Heart left ventricle (tissue), 16 donors: ENCODE results near the gene UNC5C. TPM values are rescaled to one million over a fixed set of nuclear protein-coding genes. Genes with fewer than 3 reads are reported as not detected.
A peak's percentile ranks its signal among the peaks of the same experiment; 100 is the strongest.

ENCODE experiments used
- ATAC-seq, 4 donors: fragments of 200-7000 bp; cut with Tn5 transposase; one replicate each; pipeline ENCODE4 v1.9.1; 2020 to 2022; ENCODE audit warnings: moderate library complexity in 4 of 4, mild to moderate bottlenecking in 3 of 4, moderate number of reproducible peaks in 1 of 4
- DNase-seq, 5 donors: peaks; one replicate each; pipeline ENCODE4 v3.0.0-alpha.2; 2020
- H3K27ac ChIP-seq, 12 donors: fragments of 200-600 bp; sonication (generic) in 4 of 12; one replicate each; pipeline versions ENCODE4 v1.5.0 to v1.8.0; 2016 to 2022; ENCODE audit warnings: mild to moderate bottlenecking in 2 of 12
- H3K27me3 ChIP-seq, 9 donors: fragments of 200-600 bp; sonication (generic) in 2 of 9; one replicate each; pipeline versions ENCODE4 v1.5.1 to v1.8.0; 2016 to 2022; ENCODE audit warnings: mild to moderate bottlenecking in 3 of 9
- H3K36me3 ChIP-seq, 9 donors: fragments of 200-600 bp; sonication (generic) in 2 of 9; one replicate each; pipeline versions ENCODE4 v1.5.0 to v1.8.0; 2018 to 2022; ENCODE audit warnings: mild to moderate bottlenecking in 2 of 9
- H3K4me1 ChIP-seq, 12 donors: fragments of 200-600 bp; sonication (generic) in 4 of 12; one replicate each; pipeline versions ENCODE4 v1.5.0 to v1.8.0; 2016 to 2022; ENCODE audit warnings: mild to moderate bottlenecking in 3 of 12
- H3K4me3 ChIP-seq, 12 donors: fragments of 200-600 bp; sonication (generic) in 4 of 12; one replicate each; pipeline versions ENCODE4 v1.5.0 to v1.8.0; 2017 to 2022; ENCODE audit warnings: mild to moderate bottlenecking in 9 of 12, moderate library complexity in 4 of 12
- H3K9me3 ChIP-seq, 12 donors: fragments of 200-600 bp; sonication (generic) in 4 of 12; one replicate each; pipeline versions ENCODE4 v1.5.0 to v1.8.0; 2016 to 2022; ENCODE audit warnings: mild to moderate bottlenecking in 1 of 12
- POLR2A ChIP-seq, 2 donors: fragments of 450-650 bp; IDR thresholded peaks; one replicate each; pipeline ENCODE4 v1.6.1; 2017; ENCODE audit warnings: antibody characterized with exemption in 2 of 2, mild to moderate bottlenecking in 2 of 2, moderate library complexity in 2 of 2
- WGBS, 4 donors: extraction: QIAGEN DNeasy Blood & Tissue Kit in 2 of 4; methylation state at CpG; one replicate each; pipeline versions ENCODE4 v1.1.5 to v1.1.7; 2013 to 2018; 5-methylcytosine and 5-hydroxymethylcytosine counted together
- intact Hi-C, 10 donors: fragments of 100-400 bp; cut with DNase I; formaldehyde crosslinking; loops; one replicate each; pipeline versions ENCODE4 v1.11.1 to v1.14.2; 2022
- polyA plus RNA-seq, 2 donors: library from polyadenylated mRNA; stranded (reverse); fragments of 200-250 nt; gene quantifications; one replicate each; pipeline ENCODE4 v1.2.3, GENCODE V29; 2013
- total RNA-seq, 9 donors: library from RNA; depleted of rRNA in 2 of 9; stranded (reverse); fragments of >200 nt in 2 of 9; fragmentation: NEBNext Ultra II Directional in 3 of 9; extraction: Animal tissue kit (Norgen Biotek cat#: 25700) in 3 of 9; gene quantifications; one replicate each; pipeline versions ENCODE4 v1.1.0 to v1.2.4, GENCODE V29; 2016 to 2023
- TF ChIP-seq, protein P1 (sequence below), 12 donors: fragments of 200-600 bp; sonication (generic) in 4 of 12; IDR thresholded peaks; one replicate each; pipeline versions ENCODE4 v1.5.0 to v1.8.0; 2018 to 2022; ENCODE audit warnings: antibody characterized with exemption in 12 of 12, mild to moderate bottlenecking in 5 of 12
- donor health status: ischemic (EF 13 %, LVEDD 7.1; RV severe dilation, severe dysfunction).
- donor health status: healthy with polysubstance abuse.
- donor health status: DM: no; HTN: yes; CAD: no.
- donor health status: DM: no; HTN: no; CAD: no.
- donor health status: ischemic (EF 25% LVEDD 6.9; RV normal size, moderate dysfunction).
- donor health status: ischemic (EF 25% LVEDD 5.7; RV mildly dilated, moderate dysfunction).
- donor health status: healthy.
- donor health status: DM: yes; HTN: yes; CAD: no.
- donor health status: ischemic (EF 35%, LVEDD 5.7; RV mildly dilated, moderate dysfunction).
- donor health status: nonischemic (EF 11% LVEDD 7.7; RV severe dilation, severe dysfunction).
- donor health status: DM: yes; HTN: yes; CAD: no.
- donor health status: PGD.
- donor health status: ischemic (EF 29% LVEDD 5.4; RV normal size, mild dysfunction).
- donor health status: nonischemic (EF 23%, LVEDD 6.1; RV moderate dilation, normal function).

UNC5C gene
- total and polyA plus RNA-seq, 11 donors = 0.23 to 2.8 (median 1.7) TPM

DNA sequence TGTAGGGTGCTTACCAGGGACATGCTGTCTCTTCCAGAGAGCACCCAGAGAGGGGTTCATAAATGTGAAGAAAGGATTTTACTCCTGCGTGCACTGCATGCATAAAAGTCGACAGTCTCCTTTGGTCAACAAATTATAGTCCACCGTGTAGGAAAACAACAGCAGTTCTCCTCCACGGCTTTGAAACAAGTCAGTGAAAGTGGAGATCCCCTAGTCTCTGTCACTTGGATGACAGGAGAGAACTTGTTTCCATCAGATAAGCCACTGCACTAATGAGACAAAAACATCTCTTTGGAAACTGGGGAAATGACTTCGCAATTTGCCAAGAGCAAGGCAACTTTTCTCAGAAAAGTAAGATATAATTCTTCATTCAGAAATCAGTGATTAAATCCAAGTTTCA lies 9.7 kb downstream of the UNC5C start:
- Histone ChIP-seq H3K36me3 (no peaks in the 10 kb centered on the region), H3K27ac (peak overlapping the region in 11 of 12 donors; percentile 7 to 66 (median 50)), H3K4me1 (peaks cover 0 to 2% (median 0%) of the 10 kb centered on the region in 12 donors), H3K9me3 (no peaks in the 10 kb centered on the region), H3K27me3 (no peaks in the 10 kb centered on the region), H3K4me3 (peak overlapping the region in 5 of 12 donors; percentile 1 to 44 (median 18))
- TF ChIP-seq, protein P1, sequence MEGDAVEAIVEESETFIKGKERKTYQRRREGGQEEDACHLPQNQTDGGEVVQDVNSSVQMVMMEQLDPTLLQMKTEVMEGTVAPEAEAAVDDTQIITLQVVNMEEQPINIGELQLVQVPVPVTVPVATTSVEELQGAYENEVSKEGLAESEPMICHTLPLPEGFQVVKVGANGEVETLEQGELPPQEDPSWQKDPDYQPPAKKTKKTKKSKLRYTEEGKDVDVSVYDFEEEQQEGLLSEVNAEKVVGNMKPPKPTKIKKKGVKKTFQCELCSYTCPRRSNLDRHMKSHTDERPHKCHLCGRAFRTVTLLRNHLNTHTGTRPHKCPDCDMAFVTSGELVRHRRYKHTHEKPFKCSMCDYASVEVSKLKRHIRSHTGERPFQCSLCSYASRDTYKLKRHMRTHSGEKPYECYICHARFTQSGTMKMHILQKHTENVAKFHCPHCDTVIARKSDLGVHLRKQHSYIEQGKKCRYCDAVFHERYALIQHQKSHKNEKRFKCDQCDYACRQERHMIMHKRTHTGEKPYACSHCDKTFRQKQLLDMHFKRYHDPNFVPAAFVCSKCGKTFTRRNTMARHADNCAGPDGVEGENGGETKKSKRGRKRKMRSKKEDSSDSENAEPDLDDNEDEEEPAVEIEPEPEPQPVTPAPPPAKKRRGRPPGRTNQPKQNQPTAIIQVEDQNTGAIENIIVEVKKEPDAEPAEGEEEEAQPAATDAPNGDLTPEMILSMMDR (IDR thresholded peaks at IDR 0.05) = no peak
- no peak for TF ChIP-seq POLR2A (IDR thresholded peaks at IDR 0.05)
- WGBS, 4 donors = 52 to 59% (median 54%) methylated on average over 5 of the region's 5 CpGs
- ATAC-seq (no peak), DNase-seq (no peak)
- intact Hi-C loops = no loop called here

DNA sequence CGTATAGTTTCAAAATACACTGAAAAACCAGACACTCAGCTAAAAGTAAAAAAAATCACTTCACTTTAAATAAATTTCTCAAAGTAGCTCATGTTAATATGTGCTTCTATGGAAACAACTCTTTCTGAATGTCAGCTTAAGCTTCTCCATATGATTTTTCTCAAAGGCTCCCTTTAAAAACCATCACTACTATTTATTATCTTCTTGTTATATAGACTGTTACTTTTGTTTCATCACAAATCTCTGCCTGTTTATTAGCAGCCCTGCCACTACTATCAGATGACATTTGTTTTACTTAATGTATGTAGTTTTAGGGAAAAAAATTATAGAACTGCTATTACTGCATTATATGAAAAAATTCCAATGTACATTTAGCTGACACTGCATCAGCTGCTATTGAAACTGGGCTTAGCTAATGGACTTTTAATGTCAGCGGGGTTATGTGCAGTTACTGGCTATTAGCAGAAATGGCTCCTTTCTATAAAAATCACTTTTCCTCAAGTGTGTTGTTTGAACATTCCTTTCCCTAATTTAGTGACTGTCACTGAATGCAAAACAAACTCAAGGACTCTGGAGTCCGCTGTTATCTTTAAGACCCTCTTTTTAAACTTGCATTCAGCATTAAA lies 10.8 kb downstream of the UNC5C start:
- Histone ChIP-seq H3K36me3 (no peaks in the 10 kb centered on the region), H3K4me1 (peaks cover 0 to 2% (median 0%) of the 10 kb centered on the region in 12 donors), H3K4me3 (peak overlapping the region in 8 of 12 donors; percentile 6 to 44 (median 24)), H3K27ac (peak overlapping the region in 9 of 12 donors; percentile 10 to 66 (median 50)), H3K27me3 (no peaks in the 10 kb centered on the region), H3K9me3 (no peaks in the 10 kb centered on the region)
- DNase-seq (no peak), ATAC-seq (no peak)
- intact Hi-C loops = no loop called here
- WGBS, 4 donors = 69 to 74% (median 72%) methylated on average over 3 of the region's 3 CpGs
- TF ChIP-seq POLR2A (IDR thresholded peaks at IDR 0.05) = no peak
- TF ChIP-seq, protein P1 (IDR thresholded peaks at IDR 0.05) = no peak

DNA sequence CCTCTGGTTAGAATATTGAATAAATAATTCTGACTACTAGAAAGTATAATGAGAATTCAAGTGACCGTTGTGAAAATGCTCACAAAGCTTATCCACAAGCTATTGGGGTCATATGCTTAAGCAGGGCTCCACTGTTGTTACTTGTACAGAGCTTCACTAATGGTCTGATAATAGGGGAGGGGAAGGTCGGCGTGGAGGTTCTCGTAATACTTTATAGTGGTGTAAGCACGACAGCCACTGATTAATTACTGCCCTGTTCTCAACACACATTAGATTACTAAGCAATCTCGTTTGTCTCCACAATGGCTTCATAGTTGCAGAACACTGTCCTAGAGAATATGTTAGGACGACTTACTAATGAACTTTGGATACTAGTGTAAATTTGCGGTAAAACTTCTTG lies 11.6 kb downstream of the UNC5C start:
- Histone ChIP-seq H3K9me3 (no peaks in the 10 kb centered on the region), H3K36me3 (no peaks in the 10 kb centered on the region), H3K4me1 (peaks cover 0 to 2% (median 0%) of the 10 kb centered on the region in 12 donors), H3K27me3 (no peaks in the 10 kb centered on the region), H3K27ac (peak overlapping the region in 10 of 12 donors; percentile 10 to 66 (median 39)), H3K4me3 (peak overlapping the region in 8 of 12 donors; percentile 8 to 44 (median 24))
- intact Hi-C loops = no loop called here
- DNase-seq (no peak), ATAC-seq (peak in 2 of 4 donors; percentile 34 to 39)
- no peak for TF ChIP-seq POLR2A (IDR thresholded peaks at IDR 0.05)
- TF ChIP-seq, protein P1 (IDR thresholded peaks at IDR 0.05) = no peak
- WGBS, 4 donors = 45 to 67% (median 57%) methylated on average over 8 of the region's 8 CpGs

DNA sequence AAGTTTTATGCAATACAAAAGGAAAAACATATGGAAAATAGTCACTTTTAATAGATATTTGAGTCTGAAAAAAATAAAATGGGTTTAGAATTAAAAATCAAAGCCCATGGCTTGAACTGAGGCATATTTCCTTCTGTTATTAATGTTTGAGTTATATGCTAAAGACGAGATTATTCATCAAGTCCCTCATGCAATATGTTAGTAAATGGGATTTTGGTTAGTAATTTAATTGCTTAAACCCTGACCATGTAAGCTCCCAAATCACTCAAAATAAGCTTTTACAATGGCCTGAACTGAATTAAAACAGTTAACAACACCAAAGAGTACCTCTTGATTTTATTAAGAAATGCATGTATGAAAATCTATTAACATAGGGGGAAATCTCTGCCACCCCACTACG lies 12.1 kb downstream of the UNC5C start:
- Histone ChIP-seq H3K27ac (peak overlapping the region in 10 of 12 donors; percentile 10 to 66 (median 39)), H3K4me3 (peak overlapping the region in 8 of 12 donors; percentile 8 to 44 (median 24)), H3K27me3 (no peaks in the 10 kb centered on the region), H3K36me3 (no peaks in the 10 kb centered on the region), H3K9me3 (no peaks in the 10 kb centered on the region), H3K4me1 (peaks cover 0 to 2% (median 0%) of the 10 kb centered on the region in 12 donors)
- intact Hi-C loops = no loop called here
- WGBS, 4 donors = 58 to 75% (median 64%) methylated on average over 2 of the region's 2 CpGs
- TF ChIP-seq POLR2A (IDR thresholded peaks at IDR 0.05) = no peak
- TF ChIP-seq, protein P1 (IDR thresholded peaks at IDR 0.05) = no peak
- DNase-seq = no peak
- no peak for ATAC-seq
